ENCODE data around the gene TAF6L.

DNA sequence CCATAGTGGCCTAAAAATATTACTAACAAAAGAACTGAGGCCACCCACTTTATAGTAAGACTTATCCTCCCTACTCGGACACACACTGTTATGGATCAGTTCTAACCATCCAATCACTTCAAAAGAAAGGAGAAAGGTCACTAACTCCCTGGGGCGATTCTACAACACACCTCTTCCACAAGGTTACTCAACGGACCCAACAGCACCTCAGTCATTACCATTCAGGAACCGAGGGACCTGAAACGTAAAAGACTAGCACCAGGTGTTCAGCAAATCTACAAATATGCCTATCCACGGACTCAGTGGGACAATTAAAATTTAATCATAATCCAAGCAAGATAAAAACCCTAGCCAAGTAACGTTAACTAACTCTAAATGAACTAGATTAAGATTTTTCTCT is 45.5 kb upstream of the TAF6L start:
- TF ChIP-seq EZH2 (IDR thresholded peaks at IDR 0.05; ENCODE audit: low read length, unreplicated experiment): no peak
- TF ChIP-seq, protein P1, sequence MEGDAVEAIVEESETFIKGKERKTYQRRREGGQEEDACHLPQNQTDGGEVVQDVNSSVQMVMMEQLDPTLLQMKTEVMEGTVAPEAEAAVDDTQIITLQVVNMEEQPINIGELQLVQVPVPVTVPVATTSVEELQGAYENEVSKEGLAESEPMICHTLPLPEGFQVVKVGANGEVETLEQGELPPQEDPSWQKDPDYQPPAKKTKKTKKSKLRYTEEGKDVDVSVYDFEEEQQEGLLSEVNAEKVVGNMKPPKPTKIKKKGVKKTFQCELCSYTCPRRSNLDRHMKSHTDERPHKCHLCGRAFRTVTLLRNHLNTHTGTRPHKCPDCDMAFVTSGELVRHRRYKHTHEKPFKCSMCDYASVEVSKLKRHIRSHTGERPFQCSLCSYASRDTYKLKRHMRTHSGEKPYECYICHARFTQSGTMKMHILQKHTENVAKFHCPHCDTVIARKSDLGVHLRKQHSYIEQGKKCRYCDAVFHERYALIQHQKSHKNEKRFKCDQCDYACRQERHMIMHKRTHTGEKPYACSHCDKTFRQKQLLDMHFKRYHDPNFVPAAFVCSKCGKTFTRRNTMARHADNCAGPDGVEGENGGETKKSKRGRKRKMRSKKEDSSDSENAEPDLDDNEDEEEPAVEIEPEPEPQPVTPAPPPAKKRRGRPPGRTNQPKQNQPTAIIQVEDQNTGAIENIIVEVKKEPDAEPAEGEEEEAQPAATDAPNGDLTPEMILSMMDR (conservative IDR thresholded peaks at IDR 0.05; ENCODE audit: low read depth, low read length): no peak
